OCI-LY7 (cell line): ENCODE measurements around the gene IL2RA. TPM values are rescaled to one million over a fixed set of nuclear protein-coding genes. Genes with fewer than 3 reads are reported as not detected.

Source experiments
- BruUV-seq: library from RNA; stranded (reverse); fragments of 400-500 nt; replicated peaks from 2 replicates; lab custom pipeline; 2021; lab: Mats Ljungman, UMichigan
- CTCF ChIA-PET: fragments of 300-600 bp; sonication (Branson Sonifier 250); formaldehyde crosslinking; loops from one replicate; lab custom pipeline; 2022; ENCODE audit warnings: antibody characterized with exemption; ENCODE audit not compliant: unreplicated experiment; lab: Charles Lee
- POLR2A ChIA-PET: fragments of 300-600 bp; sonication (Branson Sonifier 250); formaldehyde crosslinking; loops from one replicate; lab custom pipeline; 2022; ENCODE audit warnings: antibody characterized with exemption; lab: Charles Lee
- DNase-seq: peaks from one replicate; pipeline ENCODE4 v3.0.0-alpha.2; 2015; ENCODE audit warnings: low spot score
- H2AFZ ChIP-seq: fragments of 200-600 bp; sonication (generic), shearing (Covaris generic); 2 replicates; pipeline ENCODE4 v1.6.1; 2014; ENCODE audit warnings: mild to moderate bottlenecking, antibody characterized with exemption, low read length, moderate library complexity
- H3K27ac ChIP-seq: fragments of 200-600 bp; sonication (generic); 2 replicates; pipeline ENCODE4 v1.5.1; 2014; ENCODE audit warnings: mixed run types, low read depth, mild to moderate bottlenecking, moderate library complexity, low read length, inconsistent platforms; ENCODE audit not compliant: poor library complexity, severe bottlenecking
- H3K36me3 ChIP-seq: fragments of 200-600 bp; sonication (generic); 2 replicates; pipeline ENCODE4 v1.6.1; 2014; ENCODE audit warnings: mild to moderate bottlenecking, antibody characterized with exemption, low read length, moderate library complexity, mixed read lengths; ENCODE audit not compliant: insufficient read depth
- H3K4me1 ChIP-seq: fragments of 200-600 bp; sonication (generic); 2 replicates; pipeline ENCODE4 v1.5.1; 2014; ENCODE audit warnings: mild to moderate bottlenecking, low read length; ENCODE audit not compliant: insufficient read depth, poor library complexity, severe bottlenecking
- H3K4me2 ChIP-seq: fragments of 200-600 bp; sonication (generic); 2 replicates; pipeline ENCODE4 v1.6.1; 2014; ENCODE audit warnings: mild to moderate bottlenecking, low read length
- H3K4me3 ChIP-seq: fragments of 200-600 bp; sonication (generic); 2 replicates; pipeline ENCODE4 v1.5.1; 2014; ENCODE audit warnings: mild to moderate bottlenecking, low read depth, low read length; ENCODE audit not compliant: poor library complexity, severe bottlenecking
- H3K79me2 ChIP-seq: fragments of 200-600 bp; sonication (generic); 2 replicates; pipeline ENCODE4 v1.6.1; 2016; ENCODE audit warnings: low read depth, mild to moderate bottlenecking, low read length, moderate library complexity, mixed read lengths; ENCODE audit not compliant: insufficient read depth
- H3K9me2 ChIP-seq: fragments of 200-600 bp; sonication (generic); 2 replicates; pipeline ENCODE4 v1.6.1; 2016; ENCODE audit warnings: mild to moderate bottlenecking, low read length, mixed read lengths; ENCODE audit not compliant: insufficient read depth
- H3K9me3 ChIP-seq: fragments of 200-600 bp; sonication (generic); 2 replicates; pipeline ENCODE4 v1.6.1; 2014; ENCODE audit warnings: mild to moderate bottlenecking, mixed run types, low read length, mixed read lengths
- H4K20me1 ChIP-seq: fragments of 200-600 bp; sonication (generic); 2 replicates; pipeline ENCODE4 v1.6.1; 2014; ENCODE audit warnings: mild to moderate bottlenecking, antibody characterized with exemption, low read length, moderate library complexity, mixed read lengths; ENCODE audit not compliant: insufficient read depth
- CTCF ChIP-seq: fragments of 200-600 bp; sonication (generic); conservative IDR thresholded peaks from 2 replicates; pipeline ENCODE4 v1.5.1; 2014; ENCODE audit warnings: mild to moderate bottlenecking, antibody characterized with exemption, low read length, moderate library complexity, mixed read lengths
- EZH2phosphoT487 ChIP-seq: fragments of 200-600 bp; sonication (generic); IDR thresholded peaks from 2 replicates; pipeline ENCODE4 v1.6.1; 2018; ENCODE audit warnings: low read depth, borderline replicate concordance, mild to moderate bottlenecking, mixed run types, antibody characterized with exemption, low read length, moderate library complexity, mixed read lengths
- intact Hi-C: fragments of 100-400 bp; cut with micrococcal nuclease; formaldehyde crosslinking; loops from one replicate; pipeline ENCODE4 v1.10.0; 2022; ENCODE audit not compliant: unreplicated experiment
- total RNA-seq, 2 experiments: library from RNA; depleted of rRNA in 1 of 2; stranded (reverse); fragments of >200 nt in 1 of 2; shearing (Covaris generic) in 1 of 2; gene quantifications; 2 replicates each; pipeline ENCODE4 v1.2.3, GENCODE V29; 2014 to 2022

Gene IL2RA
- total RNA-seq, 2 experiments from 2014 or later: 22.3 to 24.0 TPM

- intact Hi-C loops: no loop called here
- ChIA-PET POLR2A (interaction anchor here (0.7 to 2.9 kb wide), 10 partner anchors 11 to 214 kb away, joined by 3 to 43 read pairs (median 5); no protein-coding TSS in a partner anchor), CTCF (interaction anchor here (1.3 to 1.5 kb wide), 3 partner anchors 9 to 48 kb away, joined by 4 to 10 read pairs (median 6); no protein-coding TSS in a partner anchor)
- peaks cover 88% of the 10 kb centered on the region for H3K4me1 ChIP-seq
- H3K4me2 ChIP-seq: peak overlapping the region; percentile 71
- peaks cover 11% of the 10 kb centered on the region; the same call in 1 of the 2 replicates for H3K9me3 ChIP-seq
- H3K4me3 ChIP-seq: peak overlapping the region; percentile 40
- no peak for TF ChIP-seq EZH2phosphoT487
- no peak for TF ChIP-seq CTCF
- no peaks in the 10 kb centered on the region for H3K9me2 ChIP-seq
- DNase-seq: no peak
- peaks cover 34% of the 10 kb centered on the region for H3K79me2 ChIP-seq
- peak overlapping the region; percentile 73 for H3K27ac ChIP-seq
- no TSS peak for BruUV-seq
- peak overlapping the region; percentile 63; the same call in 1 of the 2 replicates for H2AFZ ChIP-seq
- peaks cover 24% of the 10 kb centered on the region for H3K36me3 ChIP-seq
- no peaks in the 10 kb centered on the region for H4K20me1 ChIP-seq
Observed at GRCh38 chr10:6038071-6038631, 24.0 kb downstream of the IL2RA start.

- Histone ChIP-seq H2AFZ (peak overlapping the region; percentile 63), H3K4me3 (peak overlapping the region; percentile 40), H3K4me1 (peaks cover 81% of the 10 kb centered on the region), H3K79me2 (peaks cover 27% of the 10 kb centered on the region; the same call in 1 of the 2 replicates), H3K9me2 (no peaks in the 10 kb centered on the region), H3K4me2 (peak overlapping the region; percentile 71), H4K20me1 (no peaks in the 10 kb centered on the region), H3K36me3 (peaks cover 20% of the 10 kb centered on the region), H3K27ac (peak overlapping the region; percentile 73), H3K9me3 (peaks cover 11% of the 10 kb centered on the region; the same call in 1 of the 2 replicates)
- intact Hi-C loops: no loop called here
- no TSS peak for BruUV-seq
- TF ChIP-seq CTCF: peak; percentile 53
- no peak for TF ChIP-seq EZH2phosphoT487
- peak; percentile 51 for DNase-seq
- ChIA-PET CTCF (interaction anchor here (0.6 to 1.5 kb wide), 4 partner anchors 10 to 49 kb away, joined by 3 to 10 read pairs (median 5); no protein-coding TSS in a partner anchor), POLR2A (interaction anchor here (0.7 to 2.9 kb wide), 9 partner anchors 11 to 214 kb away, joined by 3 to 43 read pairs (median 5); no protein-coding TSS in a partner anchor)
Observed at GRCh38 chr10:6037422-6037821, 24.7 kb downstream of the IL2RA start.
